GM13977 (cell line): ENCODE data around the gene MOSPD3.

Experiments used
- DNase-seq: peaks from one replicate; pipeline ENCODE4 v3.0.0; 2012; ENCODE audit warnings: low spot score
- CTCF ChIP-seq: IDR thresholded peaks from 2 replicates; pipeline ENCODE4 v1.5.1; 2012; ENCODE audit warnings: mild to moderate bottlenecking, control low read depth; ENCODE audit not compliant: insufficient read depth; ENCODE audit errors: extremely low read depth, missing control alignments
- in situ Hi-C: fragments of 300-500 bp; cut with MboI; formaldehyde crosslinking; loops from one replicate; pipeline ENCODE4 v1.12.0; 2022; ENCODE audit warnings: low sequenced_read_pairs, low pct_unique_long_range_greater_than_20kb, mixed read lengths, inconsistent platforms; ENCODE audit not compliant: unreplicated experiment

The MOSPD3 gene

GRCh38 chr7:100604976-100605911 is 7.1 kb upstream of the MOSPD3 start:
- in situ Hi-C loops: no loop called here
- TF ChIP-seq CTCF: no peak
- no peak for DNase-seq

GRCh38 chr7:100606313-100606712 is 6.0 kb upstream of the MOSPD3 start:
- TF ChIP-seq CTCF: no peak
- no peak for DNase-seq
- in situ Hi-C loops: no loop called here

GRCh38 chr7:100607111-100607510 is 5.2 kb upstream of the MOSPD3 start:
- no peak for DNase-seq
- no peak for TF ChIP-seq CTCF
- in situ Hi-C loops: no loop called here

- no peak for TF ChIP-seq CTCF
- DNase-seq: no peak
- in situ Hi-C loops: no loop called here
Measured at GRCh38 chr7:100609958-100610357, 2.4 kb upstream of the MOSPD3 start.

GRCh38 chr7:100612730-100613390 is 520 bp downstream of the MOSPD3 start:
- peak; percentile 23 for TF ChIP-seq CTCF
- in situ Hi-C loops: no loop called here
- DNase-seq: no peak

GRCh38 chr7:100613412-100614175 is 1.3 kb downstream of the MOSPD3 start:
- in situ Hi-C loops: no loop called here
- no peak for DNase-seq
- no peak for TF ChIP-seq CTCF
